ENCODE results near the gene CORO6. TPM values are rescaled to one million over a fixed set of nuclear protein-coding genes. Genes with fewer than 3 reads are reported as not detected.

Gene CORO6
- total and polyA plus RNA-seq, 2 of the 13 experiments (the other 11 are each of a cell fraction or from before 2014, with no cell fraction given): 0.42 to 0.82 TPM

- TF ChIP-seq ZBTB26 (CRISPR knock-in tag; IDR thresholded peaks at IDR 0.05; ENCODE audit: borderline replicate concordance) (no peak), RXRA (CRISPR knock-in tag; IDR thresholded peaks at IDR 0.05) (no peak), E2F1 (CRISPR knock-in tag; IDR thresholded peaks at IDR 0.05) (0 out of 2 replicates have a peak, but pooled peaks have one; percentile 10), ZXDC (CRISPR knock-in tag; IDR thresholded peaks at IDR 0.05) (no peak), ZNF33B (CRISPR knock-in tag; IDR thresholded peaks at IDR 0.05) (0 out of 2 replicates have a peak, but pooled peaks have one; percentile 25), FOXA1 (IDR thresholded peaks at IDR 0.05) (no peak), FOXA1 (CRISPR knock-in tag; IDR thresholded peaks at IDR 0.05) (no peak), ZNF101 (CRISPR knock-in tag; IDR thresholded peaks at IDR 0.05; ENCODE audit: borderline replicate concordance, low read depth) (no peak), ZNF432 (CRISPR knock-in tag; IDR thresholded peaks at IDR 0.05; ENCODE audit: borderline replicate concordance) (no peak), ZNF484 (CRISPR knock-in tag; IDR thresholded peaks at IDR 0.05; ENCODE audit: borderline replicate concordance, low read depth) (no peak), MZF1 (CRISPR knock-in tag; IDR thresholded peaks at IDR 0.05; ENCODE audit: borderline replicate concordance) (no peak), PRDM15 (CRISPR knock-in tag; IDR thresholded peaks at IDR 0.05) (no peak), MNT (IDR thresholded peaks at IDR 0.05) (no peak), ELK4 (CRISPR knock-in tag; IDR thresholded peaks at IDR 0.05; ENCODE audit: borderline replicate concordance) (no peak)
These were observed 32.9 kb downstream of the CORO6 start, which contains the start of gene GIT1 (continued) for GRCh38 chr17:29589524-29590410.
